T-helper 22 cell (primary cell): Measurements from ENCODE around the gene CUEDC2.
"Not testable (repeated sequence)": the region's sequence is repeated elsewhere in the genome, so short reads cannot be mapped to it uniquely, and the experiment has no call there.

Experiments used
- DNase-seq: peaks from one replicate; pipeline ENCODE4 v3.0.0-alpha.2; 2020; ENCODE audit warnings: low read depth

Gene CUEDC2

GRCh38 chr10:102454662-102455487 lies 22.5 kb upstream of the CUEDC2 start:
- DNase-seq: not testable (repeated sequence)

GRCh38 chr10:102453502-102453901 lies 21.1 kb upstream of the CUEDC2 start:
- DNase-seq: no peak

- DNase-seq: peak; percentile 14
Measured at GRCh38 chr10:102452672-102453340, 20.4 kb upstream of the CUEDC2 start.

GRCh38 chr10:102451105-102451969 lies 19.0 kb upstream of the CUEDC2 start, which contains the start of gene C10orf95:
Gene C10orf95, minus strand, starts transcription at chr10:102451543. Its CDS starts 450 bp downstream, at chr10:102451093.
- DNase-seq: no peak

GRCh38 chr10:102450374-102451104 lies 18.2 kb upstream of the CUEDC2 start:
- peak; percentile 81 for DNase-seq

- DNase-seq: no peak
Measured at GRCh38 chr10:102450124-102450373, 17.7 kb upstream of the CUEDC2 start.

- DNase-seq: peak; percentile 77
Measured at GRCh38 chr10:102449321-102450123, 17.1 kb upstream of the CUEDC2 start.

GRCh38 chr10:102444851-102445250 lies 12.5 kb upstream of the CUEDC2 start:
- DNase-seq: no peak

- no peak for DNase-seq
Measured at GRCh38 chr10:102438374-102438773, 6.0 kb upstream of the CUEDC2 start.

- no peak for DNase-seq
Measured at GRCh38 chr10:102437515-102437914, 5.1 kb upstream of the CUEDC2 start.

GRCh38 chr10:102436312-102436711 lies 3.9 kb upstream of the CUEDC2 start:
- no peak for DNase-seq

GRCh38 chr10:102435529-102436233 lies 3.3 kb upstream of the CUEDC2 start:
- DNase-seq: no peak

GRCh38 chr10:102435133-102435497 lies 2.7 kb upstream of the CUEDC2 start:
- no peak for DNase-seq

GRCh38 chr10:102434394-102435132 lies 2.2 kb upstream of the CUEDC2 start:
- no peak for DNase-seq

GRCh38 chr10:102433619-102434046 lies 1.3 kb upstream of the CUEDC2 start:
- no peak for DNase-seq

GRCh38 chr10:102431452-102432124 lies 786 bp downstream of the CUEDC2 start:
- DNase-seq: no peak

- DNase-seq: no peak
Measured at GRCh38 chr10:102429468-102429867, 2.9 kb downstream of the CUEDC2 start.

- no peak for DNase-seq
Measured at GRCh38 chr10:102426803-102427287, 5.5 kb downstream of the CUEDC2 start.

- DNase-seq: no peak
Measured at GRCh38 chr10:102425444-102425843, 6.9 kb downstream of the CUEDC2 start.
